ENCODE results near the gene TUBA1B. TPM values are rescaled to one million over a fixed set of nuclear protein-coding genes. Genes with fewer than 3 reads are reported as not detected.
"Not testable (repeated sequence)": the region's sequence is repeated elsewhere in the genome, so short reads cannot be mapped to it uniquely, and the experiment has no call there.

TUBA1B gene
- total and polyA plus RNA-seq, 2 donors from 2014 or later, result 533 to 537 TPM

- TF ChIP-seq CTCF (IDR thresholded peaks at IDR 0.05; ENCODE audit: borderline replicate concordance, extremely low read depth, insufficient read depth), result no peak
- H3K9ac ChIP-seq (ENCODE audit: low read length in 3 of 3), result no peak overlapping the region
- intact Hi-C loops (cut with DNase I), result no loop called here
- H3K27ac ChIP-seq (ENCODE audit: low read depth in 2 of 2, low read length in 2 of 2), result no peak overlapping the region
- no peaks in the 10 kb centered on the region for H3K9me3 ChIP-seq (ENCODE audit: control insufficient read depth in 2 of 3, insufficient read depth in 1 of 3, low read length in 3 of 3)
- H3K4me3 ChIP-seq (ENCODE audit: low read length in 3 of 3), result no peak overlapping the region
- no peaks in the 10 kb centered on the region for H3K4me1 ChIP-seq (ENCODE audit: control insufficient read depth in 2 of 3, insufficient read depth in 2 of 3, low read depth in 1 of 3, low read length in 3 of 3)
- no peaks in the 10 kb centered on the region for H3K27me3 ChIP-seq (ENCODE audit: control insufficient read depth, insufficient read depth, low read length)
- DNase-seq (no peak), FAIRE-seq (no peak)
- H3K36me3 ChIP-seq (ENCODE audit: control insufficient read depth in 2 of 3, insufficient read depth in 3 of 3, low read length in 3 of 3), result no peaks in the 10 kb centered on the region
Observed at GRCh38 chr12:49170924-49171323, 39.7 kb upstream of the TUBA1B start.

GRCh38 chr12:49165114-49165513, 33.9 kb upstream of the TUBA1B start:
- no peak overlapping the region for H3K27ac ChIP-seq (ENCODE audit: low read depth in 2 of 2, low read length in 2 of 2)
- no peak for DNase-seq
- FAIRE-seq, result no peak
- intact Hi-C loops (cut with DNase I), result no loop called here
- no peaks in the 10 kb centered on the region for H3K27me3 ChIP-seq (ENCODE audit: control insufficient read depth, insufficient read depth, low read length)
- H3K9ac ChIP-seq (ENCODE audit: low read length in 3 of 3), result no peak overlapping the region
- H3K4me3 ChIP-seq (ENCODE audit: low read length in 3 of 3), result no peak overlapping the region
- H3K9me3 ChIP-seq (ENCODE audit: control insufficient read depth in 2 of 3, insufficient read depth in 1 of 3, low read length in 3 of 3), result no peaks in the 10 kb centered on the region
- H3K36me3 ChIP-seq (ENCODE audit: control insufficient read depth in 2 of 3, insufficient read depth in 3 of 3, low read length in 3 of 3), result no peaks in the 10 kb centered on the region
- TF ChIP-seq CTCF (IDR thresholded peaks at IDR 0.05; ENCODE audit: borderline replicate concordance, extremely low read depth, insufficient read depth), result no peak
- no peaks in the 10 kb centered on the region for H3K4me1 ChIP-seq (ENCODE audit: control insufficient read depth in 2 of 3, insufficient read depth in 2 of 3, low read depth in 1 of 3, low read length in 3 of 3)

GRCh38 chr12:49161901-49162300, 30.7 kb upstream of the TUBA1B start:
- not testable (repeated sequence) for FAIRE-seq; H3K9me3 ChIP-seq (ENCODE audit: control insufficient read depth in 2 of 3, insufficient read depth in 1 of 3, low read length in 3 of 3); DNase-seq

GRCh38 chr12:49161092-49161795, 30.0 kb upstream of the TUBA1B start:
- Histone ChIP-seq H3K9me3 (ENCODE audit: control insufficient read depth in 2 of 3, insufficient read depth in 1 of 3, low read length in 3 of 3) (no peaks in the 10 kb centered on the region), H3K9ac (ENCODE audit: low read length in 3 of 3) (no peak overlapping the region), H3K27me3 (ENCODE audit: control insufficient read depth, insufficient read depth, low read length) (no peaks in the 10 kb centered on the region), H3K4me1 (ENCODE audit: control insufficient read depth in 2 of 3, insufficient read depth in 2 of 3, low read depth in 1 of 3, low read length in 3 of 3) (no peaks in the 10 kb centered on the region), H3K27ac (ENCODE audit: low read depth in 2 of 2, low read length in 2 of 2) (no peak overlapping the region), H3K4me3 (ENCODE audit: low read length in 3 of 3) (no peak overlapping the region), H3K36me3 (ENCODE audit: control insufficient read depth in 2 of 3, insufficient read depth in 3 of 3, low read length in 3 of 3) (no peaks in the 10 kb centered on the region)
- DNase-seq, result no peak
- no peak for TF ChIP-seq CTCF (IDR thresholded peaks at IDR 0.05; ENCODE audit: borderline replicate concordance, extremely low read depth, insufficient read depth)
- FAIRE-seq, result no peak
- intact Hi-C loops (cut with DNase I), result no loop called here

More at GRCh38 chr12:49161901-49162300, 30.7 kb upstream of the TUBA1B start:
- H3K27ac ChIP-seq (ENCODE audit: low read depth in 2 of 2, low read length in 2 of 2); H3K36me3 ChIP-seq (ENCODE audit: control insufficient read depth in 2 of 3, insufficient read depth in 3 of 3, low read length in 3 of 3); intact Hi-C loops (cut with DNase I); H3K27me3 ChIP-seq (ENCODE audit: control insufficient read depth, insufficient read depth, low read length); H3K4me1 ChIP-seq (ENCODE audit: control insufficient read depth in 2 of 3, insufficient read depth in 2 of 3, low read depth in 1 of 3, low read length in 3 of 3); H3K9ac ChIP-seq (ENCODE audit: low read length in 3 of 3); H3K4me3 ChIP-seq (ENCODE audit: low read length in 3 of 3): not testable (repeated sequence)
